ENCODE measurements around the gene SPATA19.

SPATA19 gene

GRCh38 chr11:133811850-133812685 is 33.2 kb downstream of the SPATA19 start:
- H3K4me3 ChIP-seq (ENCODE audit: low read depth, low read length), result no peak overlapping the region
- no peak for TF ChIP-seq CTCF (IDR thresholded peaks at IDR 0.05; ENCODE audit: low read depth, low read length)
- no peak for TF ChIP-seq POLR2A (IDR thresholded peaks at IDR 0.05; ENCODE audit: extremely low read depth, insufficient read length)
- no peak for TF ChIP-seq MYC (IDR thresholded peaks at IDR 0.05; ENCODE audit: low read depth, low read length)
- TF ChIP-seq MAX (IDR thresholded peaks at IDR 0.05; ENCODE audit: low read depth, low read length), result no peak
- no peak for DNase-seq (ENCODE audit: low read depth)

- H3K4me3 ChIP-seq (ENCODE audit: low read depth, low read length), result no peak overlapping the region
- TF ChIP-seq MYC (IDR thresholded peaks at IDR 0.05; ENCODE audit: low read depth, low read length) (no peak), POLR2A (IDR thresholded peaks at IDR 0.05; ENCODE audit: extremely low read depth, insufficient read length) (no peak), CTCF (IDR thresholded peaks at IDR 0.05; ENCODE audit: low read depth, low read length) (no peak), MAX (IDR thresholded peaks at IDR 0.05; ENCODE audit: low read depth, low read length) (no peak)
- DNase-seq (ENCODE audit: low read depth), result no peak
Observed at GRCh38 chr11:133810766-133811165, 34.5 kb downstream of the SPATA19 start.

GRCh38 chr11:133809569-133810491 is 35.5 kb downstream of the SPATA19 start:
- DNase-seq (ENCODE audit: low read depth), result no peak
- TF ChIP-seq MYC (IDR thresholded peaks at IDR 0.05; ENCODE audit: low read depth, low read length), result no peak
- no peak for TF ChIP-seq POLR2A (IDR thresholded peaks at IDR 0.05; ENCODE audit: extremely low read depth, insufficient read length)
- TF ChIP-seq CTCF (IDR thresholded peaks at IDR 0.05; ENCODE audit: low read depth, low read length), result no peak
- no peak for TF ChIP-seq MAX (IDR thresholded peaks at IDR 0.05; ENCODE audit: low read depth, low read length)
- no peak overlapping the region for H3K4me3 ChIP-seq (ENCODE audit: low read depth, low read length)

- no peak for TF ChIP-seq CTCF (IDR thresholded peaks at IDR 0.05; ENCODE audit: low read depth, low read length)
- TF ChIP-seq MAX (IDR thresholded peaks at IDR 0.05; ENCODE audit: low read depth, low read length), result no peak
- peak; percentile 78 for DNase-seq (ENCODE audit: low read depth)
- H3K4me3 ChIP-seq (ENCODE audit: low read depth, low read length), result no peak overlapping the region
Observed at GRCh38 chr11:133808393-133809140, 36.7 kb downstream of the SPATA19 start.

- no peak for TF ChIP-seq MAX (IDR thresholded peaks at IDR 0.05; ENCODE audit: low read depth, low read length)
- no peak for TF ChIP-seq CTCF (IDR thresholded peaks at IDR 0.05; ENCODE audit: low read depth, low read length)
- TF ChIP-seq POLR2A (IDR thresholded peaks at IDR 0.05; ENCODE audit: extremely low read depth, insufficient read length), result no peak
- TF ChIP-seq MYC (IDR thresholded peaks at IDR 0.05; ENCODE audit: low read depth, low read length), result no peak
- no peak overlapping the region for H3K4me3 ChIP-seq (ENCODE audit: low read depth, low read length)
- no peak for DNase-seq (ENCODE audit: low read depth)
Observed at GRCh38 chr11:133803026-133803425, 42.3 kb downstream of the SPATA19 start.

All from NB4 (cell line).